Measurements from ENCODE around the gene PRR5L.

The PRR5L gene

DNA sequence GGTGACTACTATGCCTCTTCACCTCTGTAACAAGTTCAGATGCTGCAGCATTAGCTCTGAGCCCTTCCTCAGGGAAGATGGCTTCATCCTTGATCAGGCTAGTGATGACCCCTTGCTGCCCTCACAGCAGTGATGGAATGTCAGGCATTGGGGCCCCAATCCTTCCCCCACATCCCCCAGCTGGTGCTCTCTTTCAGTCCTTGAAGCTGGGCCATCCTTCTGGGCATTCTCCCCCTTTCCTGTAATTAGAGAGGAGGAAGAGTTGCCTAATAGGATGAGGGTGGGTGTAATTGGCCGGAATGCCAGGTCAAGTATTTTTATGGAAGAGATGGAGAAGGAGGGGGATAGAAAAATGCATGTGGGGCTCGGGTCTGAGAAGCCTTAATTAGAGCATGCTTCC is 151.4 kb downstream of the PRR5L start:
- DNase-seq: no peak

- DNase-seq: no peak
These were observed 151.9 kb downstream of the PRR5L start for GRCh38 chr11:36447947-36448346.

GRCh38 chr11:36449561-36450096 is 153.5 kb downstream of the PRR5L start:
- no peak for DNase-seq

DNA sequence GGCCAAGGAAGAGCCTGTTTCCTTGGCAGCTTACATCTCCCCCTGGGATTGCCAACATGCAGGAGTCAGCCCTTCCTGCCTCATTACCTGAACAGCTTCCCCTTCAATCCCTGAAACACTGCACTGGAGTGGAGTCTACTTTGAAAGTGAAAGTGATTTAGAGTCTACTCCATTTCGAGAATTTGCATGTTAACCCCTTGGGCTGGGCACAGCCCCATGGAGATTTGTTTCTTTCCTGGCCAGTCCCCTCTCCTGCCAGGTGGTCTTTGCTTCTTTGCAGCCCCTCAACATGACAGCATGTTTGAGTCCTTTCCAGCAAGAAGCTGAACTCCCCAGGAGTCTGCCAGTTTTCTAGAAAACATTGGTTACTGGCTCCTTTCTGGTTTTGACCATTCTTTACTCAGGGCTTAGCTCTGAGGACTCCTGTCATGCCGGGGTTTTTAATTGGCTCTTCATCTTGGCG is 154.1 kb downstream of the PRR5L start:
- peak; percentile 78 for DNase-seq

DNA sequence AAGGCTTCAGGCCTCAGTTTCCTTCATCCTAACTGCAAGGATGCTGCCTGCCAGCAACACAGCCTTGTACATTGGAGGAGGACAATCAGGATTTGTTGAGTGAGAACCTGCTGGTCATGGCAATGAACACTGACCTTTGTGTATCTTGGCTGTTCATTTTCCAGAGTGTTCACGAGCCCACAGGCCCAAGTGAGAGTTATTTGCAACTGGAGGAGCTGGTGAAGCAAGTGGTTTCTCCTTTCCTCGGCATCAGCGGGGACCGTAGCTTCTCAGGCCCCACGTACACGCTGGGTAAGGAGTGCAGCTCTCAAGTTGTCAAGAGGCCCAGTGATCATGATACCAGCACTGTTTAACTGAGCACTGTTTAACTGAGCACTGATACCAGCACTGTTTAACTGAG is 155.0 kb downstream of the PRR5L start:
- no peak for DNase-seq

- no peak for DNase-seq
These were observed 155.6 kb downstream of the PRR5L start for GRCh38 chr11:36451681-36452080.

DNA sequence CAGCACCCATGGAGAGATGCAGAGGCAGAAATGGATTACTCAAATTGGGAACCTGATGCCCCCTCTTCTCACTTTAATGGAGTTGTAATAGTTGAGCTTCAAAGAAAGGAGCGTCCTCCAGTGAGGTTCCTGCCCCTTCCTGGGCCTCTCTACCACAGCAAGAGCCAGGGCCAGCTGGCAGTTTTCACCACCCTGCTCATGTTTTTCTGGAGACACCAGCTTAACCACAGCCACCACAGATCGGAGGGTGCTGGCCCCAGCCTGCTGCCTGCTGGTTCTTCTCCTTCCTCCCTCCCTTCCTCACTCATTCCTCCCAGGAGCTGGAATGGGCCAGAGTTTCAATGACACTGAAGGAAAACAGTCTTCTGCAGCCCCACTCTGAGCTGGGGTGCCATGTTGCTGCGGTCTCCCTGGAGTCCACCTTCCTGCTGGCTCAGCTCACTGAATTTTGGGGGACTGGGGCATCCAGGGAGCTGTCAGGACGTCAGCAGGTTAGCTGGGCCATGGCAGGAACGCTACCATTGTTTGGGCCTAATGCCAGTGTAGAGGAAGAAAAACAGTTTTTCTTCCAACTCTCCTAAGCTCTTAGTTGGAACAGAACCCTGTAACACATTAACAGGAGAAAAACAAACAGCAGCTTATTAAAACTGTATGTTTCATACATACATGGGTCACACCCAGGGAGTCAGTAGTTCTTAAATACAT is 156.3 kb downstream of the PRR5L start:
- DNase-seq: no peak

DNA sequence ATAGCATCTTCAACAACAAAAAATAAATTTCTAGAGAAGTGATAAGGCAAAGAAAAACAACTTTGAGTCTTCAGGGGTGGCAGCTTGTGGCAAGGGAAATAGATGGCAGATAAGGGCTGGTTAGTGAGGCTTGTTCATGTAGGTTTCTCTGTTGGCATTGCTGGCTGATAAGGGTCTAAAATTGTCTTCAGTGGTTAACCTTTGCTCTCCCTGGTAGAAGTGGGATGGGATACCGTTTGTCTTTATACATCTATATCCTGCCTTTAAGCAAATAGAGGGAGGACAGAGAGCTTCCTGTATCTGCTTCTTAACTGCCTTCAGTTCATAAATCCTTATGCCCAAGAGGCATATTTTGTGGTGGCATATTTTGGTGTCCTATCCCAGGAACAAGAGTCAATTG is 156.9 kb downstream of the PRR5L start:
- DNase-seq: no peak

GRCh38 chr11:36453678-36454077 is 157.6 kb downstream of the PRR5L start:
- no peak for DNase-seq

GRCh38 chr11:36454551-36454940 is 158.5 kb downstream of the PRR5L start:
- no peak for DNase-seq

DNA sequence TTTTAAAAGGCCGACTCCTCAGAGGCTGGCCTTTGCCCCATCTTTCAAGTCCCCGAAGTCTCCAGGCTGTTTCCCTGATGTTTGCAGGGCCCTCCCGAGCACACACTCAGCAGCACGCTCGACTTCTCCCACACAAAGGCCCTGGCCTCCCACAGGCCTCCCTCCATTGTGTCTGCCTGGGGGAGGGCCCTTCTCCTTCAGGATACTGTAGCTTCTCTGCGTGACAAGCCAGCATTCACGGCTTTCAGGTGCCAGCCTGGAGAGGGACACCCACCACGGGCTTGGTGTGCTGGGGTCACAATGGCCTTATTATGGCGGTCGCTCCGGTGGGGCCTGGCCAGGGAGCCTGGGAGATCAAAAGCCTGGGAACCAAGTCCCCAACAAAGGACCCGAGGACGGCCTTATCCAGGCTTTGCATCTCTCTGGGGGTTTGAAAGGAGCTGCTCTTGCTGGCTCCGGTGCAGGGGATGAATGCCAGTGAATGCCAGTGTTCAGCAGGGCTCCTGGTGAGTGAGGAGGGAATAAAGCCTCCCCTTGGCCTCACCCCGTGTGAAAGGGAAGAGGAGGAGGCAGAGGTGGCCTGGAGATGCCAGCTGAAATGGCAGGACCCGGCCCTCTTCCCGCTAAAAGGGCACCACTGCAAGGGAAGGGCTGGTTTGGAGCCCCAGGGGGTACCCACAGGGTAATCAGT is 159.0 kb downstream of the PRR5L start:
- peak; percentile 54 for DNase-seq

DNA sequence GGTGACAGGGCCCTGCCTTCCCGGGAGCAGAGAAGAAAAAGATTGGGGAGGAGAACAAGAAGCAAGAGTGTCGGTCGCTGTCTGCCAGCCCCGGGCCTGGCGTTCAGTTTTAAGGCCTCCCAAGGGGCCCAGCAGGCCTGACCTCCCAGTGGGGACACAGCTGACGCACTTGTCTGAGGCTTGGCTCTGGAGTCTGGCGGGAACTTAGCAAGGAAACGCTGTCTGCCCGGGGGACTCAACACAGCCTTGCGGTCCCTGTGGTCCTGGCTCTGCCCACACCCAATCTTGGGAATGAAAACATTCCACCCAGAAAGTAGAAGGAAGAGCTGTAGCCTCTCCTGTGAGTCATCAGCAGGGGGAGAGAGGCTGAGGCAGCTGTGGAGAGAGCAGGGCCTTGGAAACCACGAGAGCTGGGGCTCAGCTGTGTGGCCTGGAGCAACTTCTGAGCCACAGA is 159.6 kb downstream of the PRR5L start:
- peak; percentile 41 for DNase-seq

DNA sequence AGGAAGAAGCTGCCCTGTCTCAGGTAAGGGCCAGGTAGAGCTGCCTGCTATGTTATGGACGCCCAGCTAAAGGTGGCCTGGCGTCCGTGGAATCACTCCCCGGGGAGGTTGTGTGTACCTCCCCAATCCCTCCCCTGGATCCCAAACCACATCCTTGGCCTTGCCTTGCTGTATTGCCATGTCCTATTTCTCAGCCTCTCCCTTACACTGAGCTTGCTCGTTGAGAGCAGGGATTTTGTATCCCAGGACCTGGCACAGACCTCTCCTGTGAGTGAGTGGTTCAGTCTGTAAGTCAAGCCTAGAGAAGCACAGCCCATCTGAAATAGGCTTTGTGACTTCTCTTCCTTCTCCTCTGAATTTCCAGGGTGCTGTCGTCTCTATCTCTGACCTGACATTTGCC is 160.1 kb downstream of the PRR5L start:
- DNase-seq: no peak

- peak; percentile 27 for DNase-seq
These were observed 162.2 kb downstream of the PRR5L start for GRCh38 chr11:36458129-36458915.

DNA sequence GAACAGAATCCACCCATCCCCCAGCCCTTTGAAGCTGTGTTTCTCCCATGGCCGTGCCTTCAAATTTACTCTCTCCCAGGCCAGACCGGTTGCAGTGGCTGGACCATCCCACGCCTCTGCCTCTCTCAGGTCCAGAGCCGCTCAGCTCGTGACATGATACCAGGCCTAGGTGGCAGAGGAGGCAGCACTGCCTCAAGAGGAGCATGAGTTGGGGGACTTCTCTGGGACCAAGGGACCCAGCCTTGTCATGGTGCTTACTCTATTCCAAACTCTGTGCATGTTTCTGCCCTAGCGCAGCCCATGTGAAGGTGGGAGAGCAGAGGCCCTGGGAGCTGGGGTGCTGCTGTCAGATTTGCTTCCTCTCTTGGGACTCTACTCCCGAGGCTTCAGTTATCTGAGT is 163.0 kb downstream of the PRR5L start:
- no peak for DNase-seq

DNA sequence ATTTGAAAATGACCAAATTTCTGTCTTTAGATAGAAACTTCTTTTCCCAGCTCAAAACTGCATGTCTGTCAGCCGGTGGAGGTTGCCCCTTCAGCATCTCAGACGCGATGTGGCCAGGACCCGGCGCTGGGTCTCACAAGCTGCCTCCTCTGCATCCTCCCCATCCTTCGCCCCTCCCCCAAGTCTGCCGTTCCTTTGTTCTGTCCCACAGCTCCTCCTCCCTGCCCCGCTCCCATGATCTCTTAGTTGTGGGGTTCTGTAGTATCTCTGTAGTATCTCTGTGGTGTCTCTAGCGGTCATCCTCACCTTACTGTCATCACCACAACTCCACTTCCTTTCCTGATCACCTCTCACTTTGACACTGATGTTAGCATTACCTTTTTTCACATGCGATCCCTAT is 164.1 kb downstream of the PRR5L start:
- no peak for DNase-seq

- DNase-seq: no peak
These were observed 166.2 kb downstream of the PRR5L start for GRCh38 chr11:36462321-36462720.

GRCh38 chr11:36463781-36464180 is 167.7 kb downstream of the PRR5L start:
- no peak for DNase-seq

DNA sequence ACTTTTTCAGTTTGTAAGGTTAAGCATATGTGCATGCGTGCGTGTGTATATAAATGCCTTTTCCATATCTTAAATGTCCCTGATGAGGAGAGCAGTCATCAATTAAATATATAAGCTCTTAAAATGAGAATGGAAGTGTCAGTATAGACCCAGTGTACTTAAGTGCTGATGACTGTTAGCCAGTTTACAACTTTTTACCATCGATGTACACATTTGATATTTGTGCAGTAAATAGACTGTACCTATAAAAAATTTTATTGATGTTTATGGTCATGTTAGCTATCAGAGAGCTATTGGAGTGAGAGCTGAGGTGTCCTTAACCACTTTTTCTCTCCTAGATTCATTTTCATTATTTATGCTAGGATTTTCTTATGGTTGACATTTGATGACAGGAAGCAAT is 168.6 kb downstream of the PRR5L start:
- DNase-seq: no peak

GRCh38 chr11:36465449-36466163 is 169.5 kb downstream of the PRR5L start:
- DNase-seq: no peak

DNA sequence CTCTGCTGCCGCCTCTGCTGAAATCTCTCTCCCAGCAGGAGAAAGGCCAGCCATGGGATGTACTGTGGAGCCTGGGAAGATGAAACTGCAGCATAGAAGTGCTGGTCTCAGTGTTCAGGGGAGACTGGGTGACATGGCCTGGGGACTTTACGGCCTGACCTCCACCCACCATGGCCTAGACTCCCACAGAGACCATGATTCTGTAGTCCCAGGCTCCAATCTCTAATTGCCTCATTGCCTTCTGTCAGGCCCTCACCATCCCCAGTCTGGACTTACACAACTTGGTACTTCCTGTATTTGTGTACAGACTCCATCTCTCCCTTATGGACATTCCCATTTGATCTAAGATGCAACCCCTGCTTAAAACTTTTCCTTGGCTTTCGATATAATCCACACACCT is 170.9 kb downstream of the PRR5L start:
- DNase-seq: no peak

DNA sequence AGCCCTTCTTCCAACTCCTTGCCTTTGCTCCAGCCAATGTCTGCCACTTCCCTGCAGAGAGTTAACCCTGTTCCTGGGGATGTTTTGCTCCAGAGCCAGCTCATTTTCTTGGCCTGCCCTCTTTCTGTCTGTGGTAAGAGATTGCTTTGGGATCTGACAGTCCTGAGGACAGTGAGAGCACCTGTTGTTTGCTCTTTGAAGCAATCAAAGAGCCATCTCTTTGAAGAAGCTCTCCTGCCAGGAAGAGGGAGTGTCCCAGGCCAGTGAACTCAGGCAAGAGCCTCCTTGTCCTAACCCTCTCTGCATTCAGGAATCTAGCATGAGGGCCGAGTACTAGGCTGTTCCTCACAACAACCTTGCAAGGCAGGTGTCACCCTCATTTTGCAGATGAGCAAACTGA is 171.8 kb downstream of the PRR5L start:
- DNase-seq: no peak

DNA sequence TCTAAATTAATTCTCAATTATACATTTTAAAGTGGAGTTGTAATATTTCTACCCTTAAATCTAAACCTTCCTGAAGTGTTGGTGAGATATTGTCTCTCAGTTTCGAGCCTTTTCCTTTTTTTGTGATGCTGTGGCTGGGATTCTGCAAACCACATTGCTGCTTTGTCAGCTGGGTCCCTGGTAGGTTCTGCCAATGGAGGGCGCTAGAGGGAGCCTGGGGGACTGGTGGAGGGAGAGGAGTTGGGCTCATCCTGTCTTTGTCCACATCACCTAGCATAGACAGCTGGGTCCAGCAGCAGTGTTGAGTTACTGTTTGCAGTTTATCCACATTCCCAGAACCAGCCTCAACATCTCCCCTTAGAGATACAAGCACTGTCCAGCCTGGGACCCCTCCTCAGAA is 173.0 kb downstream of the PRR5L start:
- no peak for DNase-seq

All from DMS79 treated with DMSO at 0.1 percent for 48 hours (cell line).